Muscle layer of duodenum (tissue), 2 donors: ENCODE measurements around the gene GJA3.
A peak's percentile ranks its signal among the peaks of the same experiment; 100 is the strongest.

Experiments used
- H3K27ac ChIP-seq: one replicate; pipeline ENCODE4 v1.7.0; 2013; ENCODE audit warnings: mild to moderate bottlenecking, low read length
- H3K27me3 ChIP-seq: one replicate; pipeline ENCODE4 v1.7.0; 2013; ENCODE audit warnings: low read depth, mild to moderate bottlenecking, control low read depth, low read length
- H3K36me3 ChIP-seq, 2 donors: one replicate each; pipeline ENCODE4 v1.7.0; 2013; ENCODE audit warnings: low read length in 2 of 2, control low read depth in 1 of 2, mild to moderate bottlenecking in 1 of 2; ENCODE audit not compliant: insufficient read depth in 2 of 2, control insufficient read depth in 1 of 2
- H3K4me1 ChIP-seq, 2 donors: one replicate each; pipeline ENCODE4 v1.7.0; 2013; ENCODE audit warnings: low read length in 2 of 2, mild to moderate bottlenecking in 2 of 2, control low read depth in 1 of 2, moderate library complexity in 1 of 2; ENCODE audit not compliant: insufficient read depth in 2 of 2, control insufficient read depth in 1 of 2
- H3K4me3 ChIP-seq, 2 donors: one replicate each; pipeline ENCODE4 v1.7.0; 2013; ENCODE audit warnings: low read length in 2 of 2, low read depth in 1 of 2, mild to moderate bottlenecking in 1 of 2
- H3K9me3 ChIP-seq, 2 donors: one replicate each; pipeline ENCODE4 v1.7.0; 2013; ENCODE audit warnings: low read length in 2 of 2, control low read depth in 1 of 2, mild to moderate bottlenecking in 1 of 2; ENCODE audit not compliant: control insufficient read depth in 1 of 2
- donor health status: healthy.

Gene GJA3

GRCh38 chr13:20160306-20161274 lies at the start of gene GJA3:
Gene GJA3, minus strand, starts transcription at chr13:20161052. Its CDS starts 17,764 bp downstream, at chr13:20143288.
- Histone ChIP-seq H3K4me3 (peak within 1 kb of the TSS in 1 of 2 donors; percentile 61), H3K9me3 (peaks cover 2 to 5% of the 10 kb centered on the region in 2 donors), H3K27me3 (peaks cover 41% of the 10 kb centered on the region), H3K27ac (no peak within 1 kb of the TSS), H3K36me3 (no peaks in the 10 kb centered on the region), H3K4me1 (peaks cover 0 to 16% of the 10 kb centered on the region in 2 donors)

GRCh38 chr13:20209948-20210347 lies 49.1 kb upstream of the GJA3 start:
- peaks cover 0 to 10% of the 10 kb centered on the region in 2 donors for H3K9me3 ChIP-seq
- no peaks in the 10 kb centered on the region for H3K36me3 ChIP-seq
- no peak overlapping the region for H3K27ac ChIP-seq
- no peak overlapping the region for H3K4me3 ChIP-seq
- H3K27me3 ChIP-seq, result no peaks in the 10 kb centered on the region
- no peaks in the 10 kb centered on the region for H3K4me1 ChIP-seq

GRCh38 chr13:20206698-20207235 lies 45.9 kb upstream of the GJA3 start:
- no peaks in the 10 kb centered on the region for H3K36me3 ChIP-seq
- H3K4me3 ChIP-seq, result no peak overlapping the region
- peaks cover 0 to under 1% of the 10 kb centered on the region in 2 donors for H3K9me3 ChIP-seq
- H3K27me3 ChIP-seq, result no peaks in the 10 kb centered on the region
- no peak overlapping the region for H3K27ac ChIP-seq
- H3K4me1 ChIP-seq, result no peaks in the 10 kb centered on the region

- H3K36me3 ChIP-seq, result no peaks in the 10 kb centered on the region
- no peaks in the 10 kb centered on the region for H3K27me3 ChIP-seq
- H3K4me1 ChIP-seq, result no peaks in the 10 kb centered on the region
- peaks cover 0 to 4% of the 10 kb centered on the region in 2 donors for H3K9me3 ChIP-seq
- no peak overlapping the region for H3K4me3 ChIP-seq
- H3K27ac ChIP-seq, result no peak overlapping the region
These were observed 45.3 kb upstream of the GJA3 start for GRCh38 chr13:20206065-20206697.

GRCh38 chr13:20198781-20199180 lies 37.9 kb upstream of the GJA3 start:
- H3K27me3 ChIP-seq, result peaks cover 19% of the 10 kb centered on the region
- H3K27ac ChIP-seq, result no peak overlapping the region

GRCh38 chr13:20197361-20197834 lies 36.5 kb upstream of the GJA3 start:
- Histone ChIP-seq H3K27ac (no peak overlapping the region), H3K36me3 (no peaks in the 10 kb centered on the region), H3K27me3 (peaks cover 26% of the 10 kb centered on the region), H3K4me1 (peaks cover 3 to 21% of the 10 kb centered on the region in 2 donors), H3K9me3 (peaks cover 0 to 4% of the 10 kb centered on the region in 2 donors), H3K4me3 (no peak overlapping the region)

More at GRCh38 chr13:20198781-20199180, 37.9 kb upstream of the GJA3 start:
- Histone ChIP-seq H3K36me3 (no peaks in the 10 kb centered on the region), H3K4me3 (no peak overlapping the region), H3K4me1 (peaks cover 3 to 7% of the 10 kb centered on the region in 2 donors), H3K9me3 (peaks cover 0 to 4% of the 10 kb centered on the region in 2 donors)

GRCh38 chr13:20195801-20196200 lies 34.9 kb upstream of the GJA3 start:
- no peaks in the 10 kb centered on the region for H3K36me3 ChIP-seq
- H3K4me1 ChIP-seq, result peaks cover 3 to 27% of the 10 kb centered on the region in 2 donors
- H3K4me3 ChIP-seq, result no peak overlapping the region
- peaks cover 36% of the 10 kb centered on the region for H3K27me3 ChIP-seq
- H3K9me3 ChIP-seq, result no peaks in the 10 kb centered on the region
- no peak overlapping the region for H3K27ac ChIP-seq

- H3K4me1 ChIP-seq, result peaks cover 3 to 27% of the 10 kb centered on the region in 2 donors
- no peaks in the 10 kb centered on the region for H3K36me3 ChIP-seq
- H3K4me3 ChIP-seq, result peak overlapping the region in 1 of 2 donors; percentile 69
- peaks cover 36% of the 10 kb centered on the region for H3K27me3 ChIP-seq
- H3K9me3 ChIP-seq, result no peaks in the 10 kb centered on the region
- H3K27ac ChIP-seq, result no peak overlapping the region
These were observed 33.2 kb upstream of the GJA3 start for GRCh38 chr13:20193907-20194631.

GRCh38 chr13:20193162-20193906 lies 32.5 kb upstream of the GJA3 start:
- H3K36me3 ChIP-seq, result no peaks in the 10 kb centered on the region
- peaks cover 36% of the 10 kb centered on the region for H3K27me3 ChIP-seq
- H3K9me3 ChIP-seq, result no peaks in the 10 kb centered on the region
- H3K4me3 ChIP-seq, result peak overlapping the region; percentile 14 to 69
- no peak overlapping the region for H3K27ac ChIP-seq
- H3K4me1 ChIP-seq, result peaks cover 3 to 27% of the 10 kb centered on the region in 2 donors

- Histone ChIP-seq H3K27me3 (peaks cover 36% of the 10 kb centered on the region), H3K36me3 (no peaks in the 10 kb centered on the region), H3K27ac (no peak within 1 kb of the TSS), H3K4me1 (peaks cover 3 to 27% of the 10 kb centered on the region in 2 donors), H3K4me3 (peak within 1 kb of the TSS; percentile 57 to 69), H3K9me3 (no peaks in the 10 kb centered on the region)
These were observed 31.9 kb upstream of the GJA3 start, which contains the start of gene GJB2 for GRCh38 chr13:20192836-20193161. Gene GJB2, minus strand, starts transcription at chr13:20192938. Its CDS starts 3,357 bp downstream, at chr13:20189581.
